ENCODE results near the gene SLC9A8. TPM values are rescaled to one million over a fixed set of nuclear protein-coding genes. Genes with fewer than 3 reads are reported as not detected.
"Not testable (repeated sequence)": the region's sequence is repeated elsewhere in the genome, so short reads cannot be mapped to it uniquely, and the experiment has no call there.

SLC9A8 gene
- total RNA-seq, 1 donor from 2014 or later, result 4.4 TPM

DNA sequence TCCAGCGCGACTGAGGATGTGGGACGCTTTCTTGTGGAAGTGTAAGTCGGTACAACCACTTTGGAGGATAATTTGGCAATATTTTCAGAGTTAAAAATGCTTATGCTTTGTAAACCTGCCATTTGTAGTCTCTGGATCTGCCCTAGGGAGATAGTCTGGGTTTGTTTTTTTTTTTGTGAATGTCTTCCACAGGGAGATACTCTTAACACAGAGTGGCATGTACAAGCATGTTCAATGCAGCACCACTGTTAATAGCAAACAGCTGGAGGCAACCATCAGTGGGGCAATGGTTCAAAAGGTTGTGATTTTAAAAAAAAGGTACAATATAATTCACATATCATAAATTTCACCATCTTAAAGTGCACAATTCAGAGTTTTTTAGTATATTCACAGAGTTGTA lies 22.4 kb downstream of the SLC9A8 start:
- no peak for DNase-seq
- intact Hi-C loops (cut with micrococcal nuclease), result no loop called here
- ATAC-seq, result no peak

DNA sequence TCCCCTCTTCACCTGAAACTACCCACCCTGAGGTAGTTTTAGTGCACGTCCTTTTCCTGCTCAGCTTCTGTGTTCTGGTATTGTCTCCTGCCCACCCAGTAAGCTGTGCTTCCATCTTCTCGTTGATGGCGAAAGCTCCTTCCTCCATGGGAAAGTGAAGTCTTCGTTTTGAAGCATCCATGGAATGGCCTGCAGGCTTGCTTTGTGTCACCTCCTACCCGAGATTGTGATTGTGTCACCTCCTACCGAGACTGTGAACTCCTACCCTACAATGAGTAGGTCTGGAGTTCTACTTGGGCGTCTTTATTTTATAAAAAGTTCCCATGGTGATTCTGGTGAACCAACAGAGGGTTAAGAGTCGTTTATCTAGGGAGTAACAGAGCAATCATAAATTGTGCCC lies 25.9 kb downstream of the SLC9A8 start:
- intact Hi-C loops (cut with micrococcal nuclease), result no loop called here
- ATAC-seq, result no peak
- DNase-seq, result no peak

DNA sequence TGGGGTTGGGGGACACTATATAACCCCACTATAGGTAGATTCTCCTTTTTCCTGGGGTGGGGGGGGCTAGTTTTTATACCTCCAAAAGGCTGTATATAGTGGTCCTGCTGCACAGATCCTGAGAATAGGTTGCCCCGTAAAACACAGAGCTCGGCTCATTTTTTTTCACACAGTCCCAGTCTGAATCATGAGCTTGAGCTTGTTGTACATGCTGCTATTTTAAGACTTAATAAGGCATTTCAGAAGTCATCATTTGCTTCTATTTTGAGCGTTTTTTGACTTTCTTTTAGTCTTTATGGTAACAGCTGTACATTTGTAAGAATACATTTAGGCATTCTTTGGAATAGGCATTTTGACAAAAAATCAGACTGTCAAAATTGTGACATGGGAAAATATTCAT lies 30.5 kb downstream of the SLC9A8 start:
- ATAC-seq (no peak), DNase-seq (no peak)
- intact Hi-C loops (cut with micrococcal nuclease), result no loop called here

DNA sequence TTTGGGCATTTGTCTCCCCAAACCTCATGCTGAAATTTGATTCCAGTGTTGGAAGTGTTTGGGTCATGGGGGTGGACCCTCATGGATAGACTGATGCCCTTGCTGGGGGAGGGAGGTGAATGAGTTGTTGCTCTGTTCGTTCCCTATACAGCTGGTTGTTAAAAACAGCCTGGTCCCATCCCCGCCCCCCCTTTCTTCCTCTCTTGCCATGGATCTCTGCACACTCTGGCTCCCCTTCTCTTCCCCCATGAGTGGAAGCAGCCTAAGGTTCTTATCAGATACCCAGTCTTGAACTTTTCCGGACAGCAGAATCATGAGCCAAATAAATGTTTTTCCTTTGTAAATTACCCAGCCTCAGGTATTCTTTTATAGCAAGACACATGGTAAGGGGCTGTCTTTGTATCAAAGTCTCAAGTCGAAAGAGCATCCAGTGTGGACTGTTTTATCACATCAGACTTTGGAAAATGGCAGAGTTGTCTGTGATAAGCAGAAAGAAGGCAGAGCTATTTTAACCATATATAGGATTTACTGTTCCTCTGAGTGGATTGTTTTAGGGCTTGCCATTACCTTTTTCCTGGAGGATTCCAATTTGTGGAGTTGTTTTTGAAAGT lies 31.2 kb downstream of the SLC9A8 start:
- peak; percentile 36 for ATAC-seq
- DNase-seq, result no peak
- intact Hi-C loops (cut with micrococcal nuclease), result no loop called here

DNA sequence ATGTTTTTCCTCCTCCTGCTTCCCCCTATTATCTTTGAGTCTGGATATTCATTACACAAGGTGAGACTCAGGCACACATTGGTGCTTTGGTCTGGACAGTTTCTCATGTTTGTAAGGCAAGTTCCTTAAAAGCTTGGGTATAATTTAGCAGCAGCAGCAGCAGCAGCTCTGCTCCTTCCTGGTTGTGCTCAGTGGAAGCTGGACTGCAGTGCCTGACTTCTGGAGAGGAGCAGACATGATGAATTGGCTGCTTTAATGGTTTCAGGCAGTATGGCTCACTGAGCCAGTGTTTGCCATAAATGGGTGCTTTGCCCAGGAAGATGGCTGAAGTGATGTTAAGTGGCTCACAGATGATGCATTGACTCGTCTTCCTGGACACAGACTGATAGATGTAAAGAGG lies 32.4 kb downstream of the SLC9A8 start:
- no peak for ATAC-seq
- DNase-seq, result no peak
- intact Hi-C loops (cut with micrococcal nuclease), result no loop called here

DNA sequence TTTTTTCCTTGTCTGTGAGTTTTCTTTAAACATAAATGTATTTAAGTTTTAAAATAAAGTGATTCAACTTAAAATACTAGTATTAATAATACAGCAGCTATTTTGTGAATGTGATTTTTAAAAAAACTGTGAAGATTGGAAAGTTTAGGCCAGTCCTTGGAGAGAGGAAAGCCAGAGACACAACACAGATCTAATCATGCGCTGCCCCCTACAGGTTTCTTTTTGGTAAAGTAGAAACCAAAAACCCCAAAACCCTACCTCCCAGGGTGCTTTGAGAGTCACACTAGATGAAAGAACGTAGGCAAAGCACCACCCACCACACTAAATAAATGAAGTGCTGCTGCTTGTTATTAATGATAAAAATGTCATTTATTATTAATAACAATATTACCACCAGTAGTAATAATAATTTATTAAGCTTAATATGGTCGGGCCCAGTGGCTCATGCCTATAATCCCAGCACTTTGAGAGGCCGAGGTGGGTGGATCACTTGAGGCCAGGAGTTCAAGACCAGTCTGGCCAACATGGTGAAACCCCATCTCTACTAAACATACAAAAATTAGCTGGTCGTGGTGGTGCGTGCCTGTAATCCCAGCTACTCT lies 33.7 kb downstream of the SLC9A8 start:
- intact Hi-C loops (cut with micrococcal nuclease), result no loop called here
- no peak for DNase-seq
- peak; percentile 67 for ATAC-seq

DNA sequence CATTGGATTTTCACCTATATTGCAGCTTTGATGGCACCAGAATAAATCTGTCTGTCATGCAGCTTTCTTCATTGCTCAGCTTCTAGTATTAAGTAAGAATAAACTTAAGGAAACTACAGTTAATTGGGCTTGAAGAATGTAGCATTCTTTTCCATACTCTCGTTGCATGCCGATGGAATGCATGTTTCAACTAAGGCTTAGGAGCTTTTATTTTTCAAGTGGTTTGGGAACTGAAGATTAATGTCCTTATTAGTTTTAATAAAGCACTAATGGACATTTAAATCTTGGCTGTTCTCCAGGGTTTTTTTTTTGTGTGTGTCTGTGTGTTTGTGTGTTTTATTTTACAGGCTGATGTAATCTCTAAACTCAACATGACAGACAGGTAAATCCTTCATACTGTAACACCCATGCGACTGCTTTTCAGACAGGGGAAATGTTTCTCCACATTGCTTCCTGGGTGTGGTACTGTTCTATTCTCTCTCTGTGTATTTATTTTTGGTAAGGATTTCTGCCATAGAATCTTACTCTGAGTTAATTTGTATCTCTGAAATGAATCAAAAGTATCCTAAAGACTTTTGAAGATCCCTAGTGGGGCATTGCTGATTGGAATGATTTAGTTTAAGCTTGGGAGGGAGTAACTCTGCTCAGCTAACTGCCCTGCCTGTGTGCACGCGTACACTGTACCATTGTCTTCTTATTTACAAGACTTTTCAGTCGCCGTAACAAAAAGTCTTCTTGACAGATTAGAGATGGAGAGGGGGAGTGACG lies 38.0 kb downstream of the SLC9A8 start:
- DNase-seq (no peak), ATAC-seq (peak; percentile 12)
- intact Hi-C loops (cut with micrococcal nuclease), result no loop called here

DNA sequence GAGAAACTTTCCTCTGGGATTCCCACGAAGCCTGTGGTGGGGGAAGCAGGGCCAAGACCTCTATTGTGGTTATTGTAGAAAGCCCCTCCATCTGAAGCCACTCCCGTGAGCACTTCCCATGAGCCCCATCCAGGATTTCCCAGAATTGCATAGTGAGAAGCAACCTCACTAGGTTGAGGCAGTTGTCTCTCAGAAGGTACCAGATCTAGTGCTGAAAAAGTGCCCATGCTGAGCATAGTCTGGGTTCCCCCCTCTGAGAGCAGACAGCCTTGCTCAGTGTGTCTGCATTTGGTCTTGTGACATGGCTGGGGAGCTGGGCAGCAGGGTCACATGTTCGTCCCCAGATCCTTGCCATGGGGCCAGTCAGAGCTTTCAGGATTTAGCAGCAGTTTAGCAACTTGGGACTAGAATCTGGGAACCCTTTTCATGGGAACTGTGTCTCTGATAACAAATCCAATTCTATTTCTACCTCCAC lies 38.6 kb downstream of the SLC9A8 start:
- intact Hi-C loops (cut with micrococcal nuclease), result no loop called here
- ATAC-seq, result peak; percentile 86
- no peak for DNase-seq

DNA sequence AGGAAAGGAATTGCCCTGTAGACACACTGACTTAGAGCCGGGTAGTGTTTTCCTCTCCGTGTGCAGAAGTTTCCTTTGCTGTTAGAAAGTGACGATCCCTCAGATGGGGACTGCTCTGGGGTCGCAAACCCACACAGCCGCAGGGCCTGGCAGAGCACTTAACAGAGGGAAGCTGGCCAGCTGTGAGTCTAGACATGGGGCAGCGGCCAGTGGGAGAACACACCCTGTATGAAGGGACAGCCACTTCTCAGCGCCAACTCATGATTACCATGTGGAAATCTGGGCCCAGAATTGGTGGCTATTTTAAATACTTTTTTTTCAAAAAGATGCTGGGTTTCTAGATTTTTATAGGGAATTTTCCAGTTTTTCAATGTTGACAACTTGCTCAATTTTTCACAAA lies 39.4 kb downstream of the SLC9A8 start:
- ATAC-seq (peak; percentile 86), DNase-seq (peak; percentile 46)
- intact Hi-C loops (cut with micrococcal nuclease), result no loop called here

DNA sequence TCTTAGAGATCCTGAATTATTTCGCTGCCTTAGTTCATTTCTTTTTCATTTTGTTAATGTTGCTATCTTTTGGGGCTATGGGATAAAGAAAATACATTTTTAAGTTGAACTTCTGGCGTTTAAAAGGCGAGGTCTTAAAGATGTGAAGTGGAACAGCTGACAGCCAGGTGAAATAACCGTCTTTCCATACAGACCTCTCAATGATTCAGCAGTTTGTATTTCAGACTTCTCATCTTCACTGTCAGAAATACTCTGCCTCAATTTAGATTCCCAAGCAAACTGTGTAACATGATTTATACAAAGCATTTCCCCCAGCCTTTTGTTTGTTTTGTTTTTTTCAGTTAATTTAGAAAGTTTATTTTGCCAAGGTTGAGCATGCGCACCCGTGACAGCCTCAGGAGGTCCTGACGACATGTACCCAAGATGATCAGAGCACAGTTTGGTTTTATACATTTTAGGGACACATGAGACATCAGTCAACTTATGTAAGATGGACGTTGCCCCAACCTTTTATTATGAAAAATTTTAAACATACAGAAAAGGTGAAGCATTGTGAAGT lies 40.0 kb downstream of the SLC9A8 start:
- DNase-seq, result no peak
- intact Hi-C loops (cut with micrococcal nuclease), result no loop called here
- no peak for ATAC-seq

DNA sequence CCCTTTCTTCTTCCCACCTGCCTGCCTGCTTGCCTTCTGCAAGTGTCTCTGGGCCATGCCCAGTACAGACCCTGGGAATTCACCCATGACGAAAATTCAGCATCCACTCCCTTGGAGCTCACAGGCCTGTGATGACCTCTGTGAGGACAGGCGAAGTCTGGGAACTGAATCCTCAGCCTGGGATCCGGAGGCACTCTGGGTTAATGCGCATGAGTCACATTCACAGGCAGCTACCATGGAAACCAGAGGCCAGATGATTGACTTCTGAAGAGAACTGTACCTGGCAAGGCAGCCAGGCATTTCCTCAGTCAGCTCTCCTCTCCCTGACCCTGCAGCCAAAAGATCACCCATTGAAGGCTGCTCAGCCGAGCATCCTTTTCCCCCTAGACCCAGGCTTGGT lies 41.0 kb downstream of the SLC9A8 start:
- intact Hi-C loops (cut with micrococcal nuclease), result no loop called here
- no peak for ATAC-seq

DNA sequence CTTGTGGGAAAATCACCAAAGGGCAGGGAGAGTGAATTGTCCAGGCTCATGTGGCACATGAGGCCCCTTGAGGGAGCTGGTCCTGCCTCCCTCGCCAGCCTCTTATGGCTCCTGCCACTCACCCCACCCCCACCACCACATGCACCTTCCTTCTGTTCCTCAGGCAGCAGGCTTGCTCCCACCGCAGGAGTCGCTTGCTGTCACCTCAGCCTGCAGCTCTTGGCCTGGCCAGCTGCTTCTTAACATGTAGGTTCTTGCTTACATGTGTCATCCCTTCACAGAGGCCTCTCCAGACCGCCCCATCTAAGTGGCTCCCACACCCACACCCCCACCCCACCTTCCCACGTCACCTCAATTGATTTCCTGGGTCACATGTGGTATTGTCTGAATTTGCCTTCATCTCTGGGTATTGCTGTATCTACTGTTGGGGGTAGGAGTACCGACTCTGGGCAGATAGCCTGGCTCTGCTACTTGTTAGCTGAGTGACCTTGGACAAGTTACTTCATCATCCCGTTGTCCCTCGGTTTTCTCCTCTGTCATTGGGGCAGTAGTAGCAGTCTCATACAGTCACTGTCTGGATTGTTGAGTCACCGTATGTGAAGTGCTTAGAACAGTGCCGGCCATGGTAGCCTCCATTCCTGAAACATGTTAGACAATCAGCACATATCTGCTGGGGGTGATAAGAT lies 41.7 kb downstream of the SLC9A8 start:
- ATAC-seq (no peak), DNase-seq (no peak)
- intact Hi-C loops (cut with micrococcal nuclease), result no loop called here

More for the DNA sequence above, 41.0 kb downstream of the SLC9A8 start:
- DNase-seq, result no peak

DNA sequence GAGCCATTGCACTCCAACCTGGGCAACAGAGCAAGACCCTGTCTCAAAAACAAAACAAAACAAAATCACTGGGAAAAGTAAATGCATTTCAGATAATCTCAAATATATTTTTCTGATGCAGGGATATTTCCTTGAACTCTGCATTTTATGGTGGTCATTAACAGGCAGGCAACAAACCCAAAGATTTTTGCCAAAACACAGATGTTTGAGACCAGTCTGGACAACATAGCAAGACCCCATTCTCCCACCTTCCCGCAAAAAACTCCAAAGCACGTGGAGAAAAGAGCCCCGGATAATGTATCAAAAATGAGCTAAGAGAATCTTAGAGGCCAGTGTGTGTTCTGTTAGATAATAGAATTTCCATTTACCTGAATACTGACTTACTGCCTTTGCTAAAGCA lies 44.3 kb downstream of the SLC9A8 start:
- no peak for DNase-seq
- intact Hi-C loops (cut with micrococcal nuclease), result no loop called here

DNA sequence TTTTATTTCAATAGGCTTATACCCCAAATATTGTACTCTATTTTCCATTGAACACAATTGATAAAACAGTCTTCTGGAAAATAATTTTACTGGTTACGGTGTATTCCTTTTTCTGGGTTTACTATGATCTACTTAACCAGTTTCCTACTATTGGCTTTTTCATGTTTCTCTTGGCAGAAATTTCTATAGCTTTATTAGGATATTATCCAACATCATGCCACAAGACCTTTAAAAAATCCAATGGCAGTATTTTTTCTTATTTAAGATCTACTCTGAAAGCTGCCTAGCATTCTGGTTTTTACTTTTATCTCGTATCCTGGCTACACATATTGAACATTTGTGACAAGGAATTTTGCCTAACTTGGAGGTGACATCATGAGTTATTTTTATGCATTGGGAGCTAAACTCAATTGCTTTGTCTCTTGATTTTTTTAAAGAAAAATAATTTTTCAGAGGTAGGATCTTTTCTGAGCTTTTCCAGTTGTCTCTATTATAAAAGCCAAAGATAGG lies 45.5 kb downstream of the SLC9A8 start:
- ATAC-seq, result no peak
- no peak for DNase-seq
- intact Hi-C loops (cut with micrococcal nuclease), result no loop called here

More for the DNA sequence above, 44.3 kb downstream of the SLC9A8 start:
- ATAC-seq, result no peak

DNA sequence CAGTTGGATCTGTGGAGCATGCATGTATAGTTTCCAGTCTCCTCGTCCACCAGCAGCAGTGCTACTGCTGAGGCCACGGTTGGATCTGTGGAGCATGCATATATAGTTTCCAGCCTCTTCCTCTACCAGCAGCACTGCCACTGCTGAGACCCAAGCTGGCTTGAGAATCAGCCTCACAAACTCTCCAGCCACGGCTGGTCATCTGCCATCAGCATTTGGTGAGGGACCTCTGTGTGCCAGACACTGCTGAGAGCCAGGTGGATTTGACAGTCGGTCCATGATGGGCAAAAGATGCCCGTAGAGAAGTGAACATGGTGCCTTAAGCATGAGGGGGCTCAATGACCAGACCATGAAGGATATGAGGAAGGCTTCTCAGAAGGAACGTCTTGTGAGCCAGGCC lies 46.4 kb downstream of the SLC9A8 start:
- DNase-seq, result no peak
- ATAC-seq, result peak; percentile 33
- intact Hi-C loops (cut with micrococcal nuclease), result no loop called here

DNA sequence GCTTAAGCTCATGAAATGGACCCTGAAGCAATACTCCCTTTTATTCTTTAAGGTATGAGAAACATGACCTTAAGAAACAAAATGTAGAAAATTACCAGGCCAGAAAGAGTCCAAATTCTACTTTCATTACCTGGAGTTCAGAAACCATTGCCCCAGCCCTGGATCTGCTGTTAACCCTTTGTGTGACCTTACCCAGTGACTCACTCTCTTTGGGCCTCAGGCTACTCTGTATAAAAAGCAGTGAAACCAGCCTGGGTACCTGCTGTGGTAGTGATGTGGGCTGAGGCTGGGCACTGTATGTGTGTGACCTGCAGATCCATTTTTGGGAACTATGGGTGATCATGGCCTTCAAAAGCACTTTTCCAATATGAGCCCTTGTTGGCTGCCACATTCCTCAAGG lies 47.2 kb downstream of the SLC9A8 start:
- intact Hi-C loops (cut with micrococcal nuclease), result no loop called here

DNA sequence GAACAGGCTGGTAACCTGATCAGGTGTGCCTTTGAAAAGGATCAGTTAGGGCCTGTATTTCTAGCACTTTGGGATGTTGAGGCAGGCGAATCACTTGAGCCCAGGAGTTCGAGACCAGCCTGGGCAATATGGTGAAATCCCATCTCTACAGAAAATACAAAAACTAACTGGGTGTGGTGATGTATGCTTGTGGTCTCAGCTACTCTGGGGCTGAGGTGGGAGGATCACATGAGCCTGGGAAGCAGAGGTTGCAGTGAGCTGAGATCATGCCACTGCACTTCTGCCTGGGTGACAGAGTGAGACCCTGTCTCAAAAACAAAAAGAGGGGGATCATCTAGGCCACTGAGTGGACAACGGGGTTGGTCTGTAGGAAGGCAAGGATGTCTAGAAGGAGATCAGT lies 48.6 kb downstream of the SLC9A8 start:
- DNase-seq; intact Hi-C loops (cut with micrococcal nuclease); ATAC-seq: not testable (repeated sequence)

More for the DNA sequence above, 47.2 kb downstream of the SLC9A8 start:
- DNase-seq (no peak), ATAC-seq (no peak)

DNA sequence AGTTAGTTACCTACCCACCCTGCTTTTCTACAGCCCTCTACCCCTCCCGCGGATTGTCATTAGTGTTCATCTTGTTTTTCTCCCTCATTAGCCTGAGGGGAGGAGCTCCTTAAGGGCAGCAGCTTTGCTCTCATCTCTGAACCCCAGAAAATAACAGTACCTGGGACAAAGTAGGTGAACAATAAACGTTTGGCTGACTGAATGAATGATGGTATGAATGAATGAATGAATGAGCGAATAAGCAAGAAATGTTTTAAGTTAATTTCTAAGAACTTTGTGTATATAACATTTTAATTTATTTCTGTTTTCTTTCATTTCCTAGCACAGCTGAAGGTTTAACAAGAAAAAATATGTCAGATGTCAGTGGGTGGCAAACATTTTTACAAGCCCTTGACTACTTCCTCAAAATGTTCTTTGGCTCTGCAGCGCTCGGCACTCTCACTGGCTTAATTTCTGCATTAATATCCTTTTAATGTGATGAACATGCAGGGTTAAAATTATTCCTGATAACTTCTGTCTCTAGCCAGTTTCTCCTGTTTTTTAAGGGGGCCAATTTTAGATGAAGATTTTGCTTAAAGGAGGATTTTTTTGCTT lies 50.1 kb downstream of the SLC9A8 start:
- intact Hi-C loops (cut with micrococcal nuclease), result no loop called here
- ATAC-seq (no peak), DNase-seq (no peak)

DNA sequence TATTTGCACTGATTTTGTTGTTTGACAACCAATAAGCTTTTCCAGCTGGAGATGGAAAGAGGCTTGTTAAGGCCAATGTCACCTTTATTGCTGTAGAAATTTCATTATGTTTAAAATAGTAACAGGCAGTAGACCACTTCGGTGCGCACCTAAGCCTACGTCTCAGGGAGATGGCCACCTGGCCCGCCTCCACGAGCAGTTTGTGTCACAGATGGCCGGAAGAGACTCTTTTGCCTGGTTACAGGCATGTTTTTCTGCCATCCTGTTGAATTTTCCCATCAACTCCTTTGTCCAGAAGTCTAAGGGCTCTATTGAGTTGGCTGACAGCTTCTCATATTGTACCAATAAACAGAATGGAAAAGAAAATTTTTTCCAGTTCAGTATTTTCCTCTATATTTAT lies 51.0 kb downstream of the SLC9A8 start:
- intact Hi-C loops (cut with micrococcal nuclease), result no loop called here
- ATAC-seq, result no peak
- no peak for DNase-seq

All from left ventricle myocardium superior (tissue), 1 donor.